KMS-11 (cell line): ENCODE measurements around the gene FAM81B.

Experiments used
- H2AFZ ChIP-seq: fragments of 200-600 bp; sonication (generic); 2 replicates; pipeline ENCODE4 v1.6.1; 2016; ENCODE audit warnings: antibody characterized with exemption, mixed run types, low read depth
- H3K27ac ChIP-seq: fragments of 200-600 bp; sonication (generic); 2 replicates; pipeline ENCODE4 v1.6.1; 2016; ENCODE audit warnings: mild to moderate bottlenecking, mixed run types
- H3K27me3 ChIP-seq: fragments of 200-600 bp; sonication (generic); 2 replicates; pipeline ENCODE4 v1.6.1; 2017; ENCODE audit warnings: mild to moderate bottlenecking, low read depth, mixed run types, moderate library complexity; ENCODE audit not compliant: insufficient read depth
- H3K36me3 ChIP-seq: fragments of 200-600 bp; sonication (generic); 2 replicates; pipeline ENCODE4 v1.6.1; 2017; ENCODE audit warnings: mild to moderate bottlenecking, mixed run types; ENCODE audit not compliant: insufficient read depth
- H3K4me1 ChIP-seq: fragments of 200-600 bp; sonication (generic); 2 replicates; pipeline ENCODE4 v1.6.1; 2016; ENCODE audit warnings: mild to moderate bottlenecking, low read depth, mixed run types; ENCODE audit not compliant: poor library complexity, severe bottlenecking
- H3K4me2 ChIP-seq: fragments of 200-600 bp; sonication (generic); 2 replicates; pipeline ENCODE4 v1.7.0; 2016; ENCODE audit warnings: mild to moderate bottlenecking, mixed run types
- H3K4me3 ChIP-seq: fragments of 200-600 bp; sonication (generic); IDR thresholded peaks from 2 replicates; pipeline ENCODE4 v1.6.1; 2017; ENCODE audit warnings: low read depth, low read length, mixed read lengths; ENCODE audit not compliant: insufficient read depth
- H3K79me2 ChIP-seq: fragments of 200-600 bp; sonication (generic); 2 replicates; pipeline ENCODE4 v1.6.1; 2016; ENCODE audit warnings: low read depth, mixed run types; ENCODE audit not compliant: insufficient read depth
- H3K9ac ChIP-seq: fragments of 200-600 bp; sonication (generic); 2 replicates; pipeline ENCODE4 v1.6.1; 2016; ENCODE audit warnings: mild to moderate bottlenecking, mixed run types
- H4K20me1 ChIP-seq: fragments of 200-600 bp; sonication (generic); 2 replicates; pipeline ENCODE4 v1.6.1; 2016; ENCODE audit warnings: mild to moderate bottlenecking, mixed run types; ENCODE audit not compliant: insufficient read depth
- TF ChIP-seq, protein P1 (sequence below): fragments of 200-600 bp; sonication (generic); conservative IDR thresholded peaks from 2 replicates; pipeline ENCODE4 v1.6.1; 2017; ENCODE audit warnings: low read depth, mild to moderate bottlenecking, antibody characterized with exemption, low read length, moderate library complexity, mixed read lengths

FAM81B gene

DNA sequence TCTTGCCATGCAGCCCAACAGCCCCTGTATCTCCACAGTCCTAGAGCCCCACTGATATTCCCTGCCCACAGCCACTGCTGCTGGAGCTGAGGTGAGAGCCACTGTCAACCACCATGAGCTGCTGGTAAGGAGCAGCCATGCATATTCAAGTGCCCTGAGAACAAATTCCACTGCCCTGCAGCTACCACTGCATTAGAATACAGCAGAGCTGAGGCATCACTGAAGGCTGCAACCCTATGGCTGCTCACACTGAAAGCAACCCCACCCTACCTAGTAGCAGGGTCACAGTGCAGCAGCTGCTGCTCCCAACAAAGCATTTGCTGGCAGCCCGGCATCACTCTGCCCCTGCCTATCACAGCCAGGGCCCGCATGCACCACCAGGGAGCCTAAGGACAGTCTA, 95.0 kb downstream of the FAM81B start:
- TF ChIP-seq, protein P1, sequence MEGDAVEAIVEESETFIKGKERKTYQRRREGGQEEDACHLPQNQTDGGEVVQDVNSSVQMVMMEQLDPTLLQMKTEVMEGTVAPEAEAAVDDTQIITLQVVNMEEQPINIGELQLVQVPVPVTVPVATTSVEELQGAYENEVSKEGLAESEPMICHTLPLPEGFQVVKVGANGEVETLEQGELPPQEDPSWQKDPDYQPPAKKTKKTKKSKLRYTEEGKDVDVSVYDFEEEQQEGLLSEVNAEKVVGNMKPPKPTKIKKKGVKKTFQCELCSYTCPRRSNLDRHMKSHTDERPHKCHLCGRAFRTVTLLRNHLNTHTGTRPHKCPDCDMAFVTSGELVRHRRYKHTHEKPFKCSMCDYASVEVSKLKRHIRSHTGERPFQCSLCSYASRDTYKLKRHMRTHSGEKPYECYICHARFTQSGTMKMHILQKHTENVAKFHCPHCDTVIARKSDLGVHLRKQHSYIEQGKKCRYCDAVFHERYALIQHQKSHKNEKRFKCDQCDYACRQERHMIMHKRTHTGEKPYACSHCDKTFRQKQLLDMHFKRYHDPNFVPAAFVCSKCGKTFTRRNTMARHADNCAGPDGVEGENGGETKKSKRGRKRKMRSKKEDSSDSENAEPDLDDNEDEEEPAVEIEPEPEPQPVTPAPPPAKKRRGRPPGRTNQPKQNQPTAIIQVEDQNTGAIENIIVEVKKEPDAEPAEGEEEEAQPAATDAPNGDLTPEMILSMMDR, result no peak
- Histone ChIP-seq H3K27ac (no peak overlapping the region), H3K79me2 (no peaks in the 10 kb centered on the region), H3K4me3 (no peak overlapping the region), H4K20me1 (no peaks in the 10 kb centered on the region), H2AFZ (no peak overlapping the region), H3K9ac (no peak overlapping the region), H3K4me1 (no peaks in the 10 kb centered on the region), H3K4me2 (no peak overlapping the region), H3K36me3 (peaks cover 4% of the 10 kb centered on the region), H3K27me3 (no peaks in the 10 kb centered on the region)

DNA sequence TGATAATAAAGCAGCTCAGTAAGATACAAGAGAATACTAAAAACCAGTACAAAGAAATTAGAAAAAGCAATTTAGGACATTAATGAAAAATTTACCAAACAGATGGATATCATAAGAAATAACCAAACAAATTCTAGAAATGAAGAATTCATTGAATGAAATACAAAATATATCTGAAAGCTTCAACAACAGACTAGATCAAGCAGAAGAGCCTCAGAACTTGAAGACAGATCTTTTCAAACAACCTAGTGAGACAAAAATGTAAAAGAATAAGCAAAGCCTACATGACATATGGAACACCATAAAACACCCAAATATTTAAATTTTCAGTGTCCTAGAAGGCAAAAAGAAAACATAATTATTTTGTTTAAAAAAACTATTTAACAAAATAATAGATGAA, 96.7 kb downstream of the FAM81B start:
- Histone ChIP-seq H4K20me1 (no peaks in the 10 kb centered on the region), H3K9ac (no peak overlapping the region), H3K4me1 (no peaks in the 10 kb centered on the region), H2AFZ (no peak overlapping the region), H3K36me3 (peaks cover 4% of the 10 kb centered on the region), H3K27ac (no peak overlapping the region), H3K4me2 (no peak overlapping the region), H3K4me3 (no peak overlapping the region), H3K79me2 (no peaks in the 10 kb centered on the region), H3K27me3 (no peaks in the 10 kb centered on the region)
- TF ChIP-seq, protein P1, result no peak
